AG04450 (cell line): ENCODE measurements around the gene TTC9. TPM values are rescaled to one million over a fixed set of nuclear protein-coding genes. Genes with fewer than 3 reads are reported as not detected.
A peak's percentile ranks its signal among the peaks of the same experiment; 100 is the strongest.

Experiments used
- CTCF ChIA-PET: fragments of 300-600, 350-600 bp; formaldehyde crosslinking; extraction: SDS; loops from one replicate; lab custom pipeline; 2022; ENCODE audit warnings: antibody characterized with exemption, inconsistent platforms; lab: Charles Lee
- POLR2A ChIA-PET: fragments of 350-600 bp; formaldehyde crosslinking; extraction: SDS; loops from one replicate; lab custom pipeline; 2021; ENCODE audit warnings: antibody characterized with exemption, inconsistent platforms; lab: Yijun Ruan, JAX
- DNase-seq: peaks from one replicate; pipeline ENCODE4 v3.0.0-alpha.2; 2011; ENCODE audit warnings: low read depth, low spot score
- H3K27ac ChIP-seq: one replicate; pipeline ENCODE4 v1.5.1; 2012; ENCODE audit warnings: low read depth, low read length, control low read depth
- H3K27me3 ChIP-seq: one replicate; pipeline ENCODE4 v1.6.0; 2012; ENCODE audit warnings: low read length; ENCODE audit not compliant: control insufficient read depth, insufficient read depth
- H3K4me3 ChIP-seq: 2 replicates; pipeline ENCODE4 v1.5.1; 2011; ENCODE audit warnings: mild to moderate bottlenecking, low read depth, low read length, control low read depth
- H3K9me3 ChIP-seq: 2 replicates; pipeline ENCODE4 v1.5.1; 2012; ENCODE audit warnings: low read length; ENCODE audit not compliant: control insufficient read depth, insufficient read depth
- CTCF ChIP-seq: IDR thresholded peaks from 2 replicates; pipeline ENCODE4 v1.5.1; 2011; ENCODE audit warnings: low read depth, low read length, control low read depth, inconsistent platforms
- polyA plus RNA-seq: library from polyadenylated mRNA; depleted of rRNA; stranded (reverse); fragments of >200 nt; gene quantifications from 2 replicates; pipeline ENCODE4 v1.2.3, GENCODE V29; 2011

Gene TTC9
- polyA plus RNA-seq, 1 experiment = 0.02 TPM

GRCh38 chr14:70599345-70599744, 42.4 kb upstream of the TTC9 start:
- no peak for DNase-seq
- CTCF ChIA-PET = interaction anchor here (1.3 kb wide), 1 partner anchor 553 kb away, joined by 3 read pairs; no protein-coding TSS in a partner anchor
- Histone ChIP-seq H3K9me3 (no peaks in the 10 kb centered on the region), H3K27ac (no peak overlapping the region), H3K27me3 (no peaks in the 10 kb centered on the region), H3K4me3 (peak overlapping the region; percentile 94)
- TF ChIP-seq CTCF = no peak
- POLR2A ChIA-PET = no interaction called here

DNA sequence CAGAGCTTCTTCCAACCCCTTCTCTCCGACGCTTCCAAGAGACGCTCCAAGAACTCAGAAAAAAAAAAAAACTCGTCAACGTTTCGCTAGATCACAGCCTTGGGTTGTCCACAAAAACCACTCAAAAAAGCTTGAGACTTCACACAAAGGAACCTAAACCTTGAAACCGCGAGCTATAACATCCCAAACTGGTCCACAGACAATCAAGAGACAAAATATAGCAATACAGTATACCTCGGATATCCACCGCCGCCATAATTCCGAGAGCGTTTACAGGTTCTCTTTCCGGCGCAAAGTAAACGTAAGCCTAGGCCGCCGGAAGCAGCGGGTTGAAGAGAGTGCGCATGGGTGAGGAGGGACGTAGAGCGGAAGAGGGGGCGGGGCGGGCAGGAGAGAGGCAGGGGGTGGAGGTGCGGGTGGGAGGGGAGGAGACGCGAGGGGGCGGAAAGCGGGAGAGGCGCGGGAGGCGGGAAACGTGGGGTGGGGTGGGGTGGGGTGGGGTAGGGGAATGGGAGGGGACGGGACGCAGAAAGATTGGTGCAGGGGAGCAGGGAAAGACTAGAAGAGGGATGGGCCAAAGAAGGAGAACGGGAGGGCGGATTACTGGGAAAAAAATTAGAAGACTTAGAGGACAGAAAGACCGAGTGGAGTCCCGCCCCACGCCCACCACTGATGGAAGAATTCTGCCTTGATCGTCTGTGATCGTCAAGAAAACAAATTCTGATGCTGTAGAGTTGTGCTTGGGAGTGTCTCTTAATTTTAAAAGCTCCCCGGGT, 41.1 kb upstream of the TTC9 start, which contains the start of gene MED6:
MED6 (minus strand) TSS at position 274 of the 776 bp plus-strand sequence; CDS start at position 256, 18 bp downstream.
- Histone ChIP-seq H3K9me3 (no peaks in the 10 kb centered on the region), H3K27ac (peak within 1 kb of the TSS; percentile 54), H3K27me3 (no peaks in the 10 kb centered on the region), H3K4me3 (peak within 1 kb of the TSS; percentile 94)
- ChIA-PET CTCF (interaction anchor here (0.6 to 1.2 kb wide), 3 partner anchors 218 to 367 kb away, joined by 3 to 5 read pairs (median 3); no protein-coding TSS in a partner anchor), POLR2A (no interaction called here)
- TF ChIP-seq CTCF = no peak
- peak; percentile 77 for DNase-seq

GRCh38 chr14:70601162-70601561, 40.6 kb upstream of the TTC9 start:
- peak overlapping the region; percentile 60 for H3K4me3 ChIP-seq
- H3K27me3 ChIP-seq = no peaks in the 10 kb centered on the region
- TF ChIP-seq CTCF = no peak
- DNase-seq = no peak
- CTCF ChIA-PET = no interaction called here
- no peak overlapping the region for H3K27ac ChIP-seq
- H3K9me3 ChIP-seq = no peaks in the 10 kb centered on the region
- POLR2A ChIA-PET = no interaction called here

DNA sequence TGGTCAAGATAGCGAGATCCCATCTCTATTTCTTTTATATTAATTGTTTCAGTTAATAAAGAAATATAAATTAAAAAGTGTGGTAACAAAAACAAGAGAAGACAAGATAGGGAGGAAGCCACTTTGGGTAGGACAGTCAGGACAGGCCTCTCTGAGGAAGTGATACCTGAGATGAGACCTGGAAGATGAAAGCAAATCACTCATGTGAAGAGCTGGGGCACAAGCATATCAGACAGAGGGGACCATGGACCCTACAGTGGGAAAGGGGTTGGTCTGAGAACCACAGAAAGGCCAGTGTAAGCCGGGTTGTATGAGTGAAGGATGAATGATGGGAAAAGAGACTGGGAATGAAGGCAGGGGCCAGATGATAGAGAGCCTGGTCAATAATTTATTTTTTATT, 39.5 kb upstream of the TTC9 start:
- H3K27ac ChIP-seq = no peak overlapping the region
- TF ChIP-seq CTCF = no peak
- no peak overlapping the region for H3K4me3 ChIP-seq
- H3K27me3 ChIP-seq = no peaks in the 10 kb centered on the region
- ChIA-PET CTCF (interaction anchor here (1.1 to 1.3 kb wide), 2 partner anchors 30 to 33 kb away, joined by 3 to 4 read pairs; no protein-coding TSS in a partner anchor), POLR2A (no interaction called here)
- DNase-seq = no peak
- no peaks in the 10 kb centered on the region for H3K9me3 ChIP-seq

DNA sequence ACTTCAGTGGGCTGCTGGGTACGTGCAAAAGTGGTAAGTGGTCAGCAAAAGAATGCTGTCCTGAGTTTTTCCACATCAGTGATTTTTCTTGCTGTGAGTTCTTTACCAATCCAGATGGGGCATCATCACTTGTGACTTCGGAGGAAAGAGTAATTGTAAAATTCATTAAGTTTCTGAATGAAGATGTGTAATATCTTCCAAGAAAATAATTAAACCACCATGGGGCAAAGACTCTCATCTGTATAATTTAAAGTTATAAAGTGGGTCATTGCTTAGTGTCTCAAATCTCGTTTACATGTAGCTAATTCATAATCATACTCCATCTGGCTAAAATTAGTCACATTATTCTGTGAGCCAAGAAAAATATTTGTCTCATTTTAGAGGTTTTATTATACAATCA, 30.5 kb upstream of the TTC9 start:
- Histone ChIP-seq H3K27me3 (no peaks in the 10 kb centered on the region), H3K9me3 (no peaks in the 10 kb centered on the region), H3K27ac (no peak overlapping the region), H3K4me3 (no peak overlapping the region)
- ChIA-PET CTCF (no interaction called here), POLR2A (no interaction called here)
- TF ChIP-seq CTCF = no peak
- no peak for DNase-seq
